Cardiac ventricle fibroblast (primary cell): ENCODE results near the gene FAM174A. TPM values are rescaled to one million over a fixed set of nuclear protein-coding genes. Genes with fewer than 3 reads are reported as not detected.

Experiments used
- total RNA-seq: library from RNA; depleted of rRNA; stranded (reverse); fragments of >200 nt; gene quantifications from 2 replicates; pipeline ENCODE4 v1.2.3, GENCODE V29; 2015

The FAM174A gene
- total RNA-seq, result 18.1 and 21.8 TPM in 2 replicates

DNA sequence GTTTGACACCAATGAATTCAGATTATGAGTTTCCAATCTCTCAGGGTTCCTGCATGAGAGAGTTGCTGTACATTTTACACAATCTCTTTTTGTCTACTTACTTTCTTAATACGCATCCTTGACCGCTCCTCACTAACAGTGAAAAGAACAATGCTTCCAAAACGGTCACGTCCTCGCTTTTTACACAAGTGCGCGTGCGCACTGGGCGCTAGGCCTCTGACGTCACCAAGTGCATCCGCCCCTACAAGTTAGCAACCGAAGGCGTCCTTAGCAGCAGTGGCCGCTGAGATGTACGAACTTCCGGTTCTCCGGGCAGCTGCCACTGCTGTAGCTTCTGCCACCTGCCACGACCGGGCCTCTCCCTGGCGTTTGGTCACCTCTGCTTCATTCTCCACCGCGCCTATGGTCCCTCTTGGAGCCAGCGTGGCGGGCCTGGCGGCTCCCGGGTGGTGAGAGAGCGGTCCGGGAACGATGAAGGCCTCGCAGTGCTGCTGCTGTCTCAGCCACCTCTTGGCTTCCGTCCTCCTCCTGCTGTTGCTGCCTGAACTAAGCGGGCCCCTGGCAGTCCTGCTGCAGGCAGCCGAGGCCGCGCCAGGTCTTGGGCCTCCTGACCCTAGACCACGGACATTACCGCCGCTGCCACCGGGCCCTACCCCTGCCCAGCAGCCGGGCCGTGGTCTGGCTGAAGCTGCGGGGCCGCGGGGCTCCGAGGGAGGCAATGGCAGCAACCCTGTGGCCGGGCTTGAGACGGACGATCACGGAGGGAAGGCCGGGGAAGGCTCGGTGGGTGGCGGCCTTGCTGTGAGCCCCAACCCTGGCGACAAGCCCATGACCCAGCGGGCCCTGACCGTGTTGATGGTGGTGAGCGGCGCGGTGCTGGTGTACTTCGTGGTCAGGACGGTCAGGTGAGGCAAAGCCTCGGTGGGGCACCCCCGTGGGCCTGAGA lies at the start of gene FAM174A:
Gene FAM174A (plus strand): TSS at position 315 of the 946 bp plus-strand sequence. CDS start 157 bp downstream, at position 472.

